SKM-1 treated with dmso at 0.1 percent for 144 hours (cell line): ENCODE measurements around the gene SLC7A6OS.

Experiments
- DNase-seq: peaks from one replicate; lab custom pipeline; 2025; ENCODE audit not compliant: unreplicated experiment; lab: John Stamatoyannopoulos, UW

Gene SLC7A6OS

DNA sequence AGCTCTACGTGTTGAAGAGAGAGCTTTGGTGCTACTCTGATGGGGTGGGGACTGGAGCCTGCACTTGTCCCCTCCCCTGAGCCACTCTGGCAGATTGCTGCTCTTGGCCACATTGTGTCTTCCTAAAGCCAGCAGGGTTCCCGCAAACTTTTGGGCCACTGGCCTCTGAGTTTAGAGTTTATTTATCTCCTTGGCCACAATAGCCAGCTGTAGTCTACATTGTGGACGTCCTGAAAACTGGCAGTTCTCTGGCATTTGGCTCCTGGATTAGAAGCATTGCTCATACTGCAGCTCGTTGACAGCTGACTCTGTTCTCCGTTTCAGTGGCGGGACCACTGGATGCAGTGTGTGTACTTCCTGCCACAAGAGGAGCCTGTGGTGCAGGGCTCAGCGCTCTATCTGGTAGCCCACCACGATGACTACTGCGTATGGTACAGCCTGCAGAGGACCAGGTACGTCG is 34.6 kb upstream of the SLC7A6OS start:
- no peak for DNase-seq

DNA sequence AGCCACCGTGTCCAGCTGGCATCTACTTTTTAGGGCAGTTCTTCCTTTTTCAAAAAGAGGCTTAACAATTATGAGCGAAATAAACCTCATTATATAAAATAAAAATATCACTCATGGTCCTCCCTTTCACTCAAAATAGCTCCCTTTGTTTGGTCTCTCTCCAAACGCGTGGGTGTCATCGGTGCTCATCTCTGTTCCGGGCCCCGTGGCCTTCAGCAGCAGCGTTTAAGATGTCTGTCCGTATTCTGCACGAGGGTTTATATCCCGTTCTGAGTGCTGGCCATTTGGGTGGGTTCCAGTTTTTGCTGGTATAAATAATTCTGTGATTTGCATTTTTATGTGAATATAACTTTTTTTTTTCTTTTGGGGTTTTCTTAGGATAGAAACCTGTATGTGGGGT is 33.5 kb upstream of the SLC7A6OS start:
- DNase-seq: no peak

DNA sequence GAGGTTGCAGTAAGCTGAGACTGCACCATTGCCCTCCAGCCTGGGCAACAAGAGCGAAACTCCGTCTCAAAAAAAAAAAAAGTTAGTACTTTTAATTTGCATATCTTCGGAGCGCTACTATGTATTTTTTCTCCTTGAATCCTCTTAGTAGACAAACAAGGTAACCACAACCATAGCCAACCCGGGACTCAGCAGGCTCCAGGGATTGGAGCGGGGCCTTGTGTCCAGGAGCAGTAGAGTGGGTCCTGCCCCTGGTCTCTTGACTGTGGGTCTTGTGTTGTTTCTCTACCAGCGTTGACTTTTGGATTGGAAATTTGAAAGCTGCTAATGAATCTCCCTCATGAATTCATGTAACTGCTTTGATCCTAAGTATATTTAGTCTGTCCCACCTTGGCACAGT is 32.4 kb upstream of the SLC7A6OS start:
- DNase-seq: no peak

DNA sequence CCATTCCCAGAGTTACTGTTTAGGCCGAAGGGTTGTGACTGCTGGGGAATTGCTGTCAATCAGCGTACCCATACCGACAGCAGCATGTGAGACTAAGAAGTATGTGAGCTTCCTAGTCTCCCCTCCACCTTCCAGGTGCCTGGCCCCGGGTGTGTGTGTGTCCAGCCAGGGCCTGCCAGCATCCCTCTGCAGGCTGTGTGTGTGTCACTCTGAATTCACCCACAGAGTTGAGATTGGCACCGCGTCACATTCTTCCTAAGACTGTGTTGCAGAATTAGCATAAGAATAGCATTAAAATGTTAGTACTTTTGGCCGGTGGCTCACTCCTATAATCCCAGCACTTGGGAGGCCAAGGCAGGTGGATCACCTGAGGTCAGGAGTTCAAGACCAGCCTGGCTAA is 31.9 kb upstream of the SLC7A6OS start:
- no peak for DNase-seq

DNA sequence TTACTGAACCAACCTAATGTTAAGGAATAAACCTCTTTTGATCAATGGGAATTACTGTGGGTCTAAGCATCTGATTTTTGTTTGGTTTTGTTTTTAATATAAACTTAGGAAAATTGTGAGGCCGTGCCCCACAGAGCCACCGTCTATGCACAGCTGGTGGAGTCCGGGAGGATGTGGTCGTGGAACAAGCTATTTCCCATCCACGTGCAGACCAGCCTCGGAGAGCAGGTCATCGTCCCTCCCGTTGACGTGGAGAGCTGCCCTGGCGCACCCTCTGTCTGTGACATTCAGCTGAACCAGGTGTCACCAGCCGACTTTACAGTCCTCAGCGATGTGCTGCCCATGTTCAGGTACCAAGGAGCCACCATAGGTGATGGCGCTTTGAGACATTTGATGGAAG is 28.5 kb upstream of the SLC7A6OS start:
- no peak for DNase-seq

DNA sequence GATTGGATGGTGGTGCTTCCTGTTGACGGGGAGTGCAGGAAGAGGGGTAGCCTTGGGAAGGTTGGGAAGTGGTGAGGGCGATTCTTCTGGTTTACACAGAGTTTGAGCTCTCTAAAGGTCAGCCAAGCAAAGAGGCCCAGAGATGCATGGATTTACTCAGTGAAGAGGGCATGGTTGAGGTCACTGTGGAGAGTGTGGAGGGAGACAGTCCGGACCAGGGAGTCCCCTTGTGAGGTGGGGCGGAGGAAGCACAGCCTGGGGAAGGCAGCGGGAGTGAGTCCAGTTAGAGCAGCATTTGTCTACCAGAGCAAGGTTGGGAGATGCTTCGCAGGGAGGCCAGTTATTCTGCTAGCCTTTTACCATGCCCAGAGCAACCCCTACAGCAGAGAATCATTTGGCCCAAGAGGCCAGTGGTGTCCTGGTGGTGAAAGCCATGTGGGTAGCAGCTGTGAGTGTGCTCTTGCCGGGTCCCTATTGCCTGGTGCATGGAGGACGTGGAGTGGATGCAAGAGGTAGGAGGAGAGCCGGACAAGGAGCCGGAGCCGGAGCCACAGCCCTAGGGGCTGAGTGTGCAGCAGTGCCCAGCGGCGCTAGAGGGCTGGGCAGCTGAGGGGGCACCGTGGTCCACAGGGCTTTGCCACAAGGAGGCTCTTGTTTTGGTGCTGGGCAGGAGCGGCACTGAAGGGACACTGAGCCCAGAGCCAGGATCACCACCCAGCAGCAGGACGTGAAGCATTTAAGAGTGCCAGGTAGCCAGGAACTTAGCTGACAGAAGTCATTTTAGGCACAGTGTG is 27.8 kb upstream of the SLC7A6OS start:
- DNase-seq: no peak

DNA sequence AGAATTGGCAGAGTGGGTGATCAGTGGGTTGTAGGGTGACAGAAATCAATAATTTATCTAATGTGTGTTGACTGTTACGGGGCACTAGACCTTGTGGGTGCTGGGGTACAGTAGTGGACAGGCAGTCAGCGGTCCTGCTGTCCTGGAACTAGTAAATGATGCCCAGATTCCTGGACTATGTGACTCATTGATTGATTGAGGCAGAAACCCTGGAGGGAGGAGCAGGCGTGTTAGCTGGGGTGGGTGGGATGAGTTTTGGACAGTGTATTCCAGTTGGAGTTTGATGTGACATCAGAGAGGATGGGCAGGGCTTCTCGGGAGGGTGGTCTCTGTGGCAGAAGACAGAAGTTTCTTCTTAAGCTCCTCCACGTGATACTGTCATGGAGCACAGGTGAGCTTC is 24.4 kb upstream of the SLC7A6OS start:
- no peak for DNase-seq

DNA sequence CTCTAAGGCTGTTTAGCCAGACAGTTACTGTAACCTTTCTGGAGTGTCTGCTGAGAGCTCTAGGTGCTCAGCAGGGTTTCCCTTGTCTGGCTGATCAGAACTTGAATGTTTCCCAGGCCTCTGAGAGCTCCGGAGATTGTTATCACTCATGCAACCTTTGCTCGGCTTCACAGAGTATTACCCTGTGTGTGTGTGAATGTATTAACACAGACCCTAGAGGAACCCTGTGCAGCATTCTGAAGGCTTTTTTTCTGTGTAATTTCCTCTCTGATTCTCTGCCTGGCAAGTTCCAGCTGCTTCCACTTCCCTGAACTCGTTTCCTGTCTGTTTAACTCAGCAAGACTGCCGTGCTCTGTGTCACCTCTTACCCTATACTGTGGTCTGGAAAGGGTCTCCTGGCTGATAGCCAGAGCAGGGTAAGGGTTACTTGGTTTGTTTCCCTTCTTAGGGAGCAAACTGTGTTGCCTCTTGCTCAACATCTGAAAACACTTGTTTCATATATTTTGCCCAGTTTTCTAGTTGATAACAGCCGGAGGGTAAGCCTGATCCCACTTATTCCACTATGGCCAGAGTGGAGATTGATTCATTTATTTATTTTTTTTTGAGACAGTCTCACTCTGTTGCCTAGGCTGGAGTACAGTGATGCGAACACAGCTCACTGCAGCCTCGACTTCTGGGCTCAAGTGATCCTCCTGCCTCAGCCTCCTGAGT is 21.8 kb upstream of the SLC7A6OS start:
- peak; percentile 96 for DNase-seq

DNA sequence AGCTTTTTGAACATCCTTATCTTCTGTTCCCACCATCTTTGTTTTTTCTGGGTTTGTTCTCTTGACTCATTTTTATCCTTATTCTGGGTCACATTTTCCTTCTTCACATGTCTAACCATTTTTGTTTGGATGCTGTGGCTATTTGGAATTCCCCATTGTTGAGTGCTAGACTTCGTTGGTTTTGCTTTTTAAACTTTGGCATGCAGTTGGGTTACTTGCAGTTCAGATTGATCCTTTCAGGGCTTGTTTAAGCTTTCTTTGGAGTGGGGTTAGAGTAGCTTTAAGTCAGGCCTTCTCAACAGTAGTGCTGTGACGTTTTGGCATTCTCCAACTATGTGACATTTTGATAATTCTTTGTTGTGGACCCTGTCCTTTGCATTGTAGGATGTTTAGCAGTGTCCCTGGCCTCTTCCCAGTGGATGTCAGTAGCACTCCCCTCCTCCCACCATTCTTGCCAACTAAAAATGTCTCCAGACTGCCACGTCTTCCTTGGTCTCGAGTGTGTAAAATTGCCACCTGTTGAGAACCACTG is 21.2 kb upstream of the SLC7A6OS start:
- no peak for DNase-seq

DNA sequence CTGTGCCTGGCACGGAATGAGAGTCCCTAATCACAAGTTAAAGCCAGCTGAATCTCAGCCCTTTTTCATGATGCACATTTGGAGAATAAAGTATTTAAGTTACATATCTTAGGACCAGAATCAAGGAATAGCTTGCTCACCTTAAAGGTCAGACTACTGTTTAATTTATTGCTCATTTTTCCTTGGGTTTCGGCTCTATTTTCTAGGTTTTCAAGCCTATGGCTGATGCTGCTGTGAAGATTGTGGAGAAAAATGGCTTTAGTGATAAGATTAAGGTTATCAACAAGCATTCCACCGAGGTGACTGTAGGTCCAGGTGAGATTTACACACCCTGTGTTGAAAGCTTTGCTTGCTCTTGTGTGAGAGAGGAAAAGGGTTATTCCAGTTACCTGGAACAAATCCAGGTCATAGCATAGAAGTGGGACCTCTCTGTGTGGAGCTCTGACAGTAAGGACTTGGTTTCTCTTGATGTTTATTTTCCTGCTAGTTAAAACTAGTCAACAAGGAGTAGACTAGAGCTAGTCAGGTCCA is 18.2 kb upstream of the SLC7A6OS start:
- no peak for DNase-seq

DNA sequence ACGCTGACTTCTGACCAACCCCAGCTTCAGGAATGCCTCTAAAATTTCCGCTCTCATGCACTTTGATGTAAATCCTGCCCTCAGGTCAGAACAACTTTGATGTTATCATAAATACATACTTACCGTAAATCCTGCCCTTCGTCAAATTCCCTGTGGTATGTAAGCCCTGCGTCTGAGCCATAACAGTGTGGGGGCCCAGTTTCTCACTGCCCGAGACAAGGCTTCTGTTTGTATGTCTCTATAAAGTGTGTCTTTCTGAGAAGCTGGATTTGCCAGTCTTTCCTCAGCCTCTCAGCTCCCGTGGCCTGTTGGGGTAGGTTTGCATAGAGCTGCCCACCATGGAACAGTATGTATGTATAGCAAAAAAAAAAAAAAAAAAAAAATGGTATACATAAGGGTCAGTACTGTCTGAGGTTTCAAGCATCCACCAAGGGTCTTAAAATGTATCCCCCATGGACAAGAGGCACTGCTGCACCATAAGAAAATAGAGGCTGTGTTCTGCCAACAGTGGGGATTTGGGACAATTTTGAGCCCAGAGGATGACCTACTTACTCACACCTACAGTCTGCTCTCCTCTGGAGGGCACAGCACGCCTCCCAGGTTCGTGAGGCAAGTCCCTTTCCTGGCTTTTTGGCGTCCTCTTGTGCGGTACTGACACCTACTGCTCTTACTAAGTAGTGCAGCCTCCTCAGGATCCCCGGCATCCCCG is 17.6 kb upstream of the SLC7A6OS start:
- peak; percentile 70 for DNase-seq

DNA sequence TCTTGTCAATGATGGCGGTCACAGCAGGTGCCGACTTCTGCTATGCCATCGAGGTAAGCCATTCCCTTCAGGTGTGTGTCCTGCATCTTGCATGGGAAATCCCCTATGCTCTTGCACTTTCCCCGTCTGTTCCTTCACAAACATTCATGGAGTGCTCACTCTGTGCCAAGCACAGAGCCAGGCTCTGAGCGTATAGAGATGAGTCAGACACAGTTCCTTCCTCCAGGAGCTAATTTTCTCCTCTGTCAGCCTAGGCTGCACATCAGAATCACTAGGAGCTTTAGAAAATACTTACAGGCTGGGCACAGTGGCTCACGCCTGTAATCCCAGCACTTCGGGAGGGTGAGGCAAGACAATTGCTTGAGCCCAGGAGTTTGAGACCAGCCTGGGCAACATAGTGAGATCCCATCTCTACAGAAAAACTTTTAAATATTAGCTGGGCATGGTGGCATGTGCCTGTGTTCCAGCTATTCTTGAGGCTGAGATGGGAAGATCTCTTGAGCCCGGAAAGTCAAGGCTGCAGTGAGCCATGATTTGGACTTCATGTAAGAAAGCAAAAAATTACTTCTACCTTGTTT is 14.1 kb upstream of the SLC7A6OS start:
- DNase-seq: no peak

DNA sequence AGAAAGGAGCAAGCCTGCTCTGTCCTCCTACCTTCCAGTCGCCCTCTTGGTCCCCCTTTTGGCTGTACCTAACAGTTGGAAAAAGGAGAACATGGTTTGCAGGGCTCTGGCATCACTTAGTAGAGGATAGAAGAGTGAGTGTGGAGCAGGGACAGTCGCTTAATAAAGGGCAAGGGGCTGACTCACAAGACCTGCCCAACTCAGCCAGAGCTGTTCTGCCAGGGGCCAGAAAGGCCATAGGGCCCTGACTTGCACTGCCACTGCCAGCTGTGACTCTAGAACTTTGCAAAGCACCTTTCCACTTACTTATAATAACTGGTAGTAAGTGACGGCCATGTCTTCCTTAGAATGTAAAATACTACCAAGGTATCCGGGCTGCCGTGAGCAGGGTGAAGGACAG is 13.6 kb upstream of the SLC7A6OS start:
- DNase-seq: no peak

DNA sequence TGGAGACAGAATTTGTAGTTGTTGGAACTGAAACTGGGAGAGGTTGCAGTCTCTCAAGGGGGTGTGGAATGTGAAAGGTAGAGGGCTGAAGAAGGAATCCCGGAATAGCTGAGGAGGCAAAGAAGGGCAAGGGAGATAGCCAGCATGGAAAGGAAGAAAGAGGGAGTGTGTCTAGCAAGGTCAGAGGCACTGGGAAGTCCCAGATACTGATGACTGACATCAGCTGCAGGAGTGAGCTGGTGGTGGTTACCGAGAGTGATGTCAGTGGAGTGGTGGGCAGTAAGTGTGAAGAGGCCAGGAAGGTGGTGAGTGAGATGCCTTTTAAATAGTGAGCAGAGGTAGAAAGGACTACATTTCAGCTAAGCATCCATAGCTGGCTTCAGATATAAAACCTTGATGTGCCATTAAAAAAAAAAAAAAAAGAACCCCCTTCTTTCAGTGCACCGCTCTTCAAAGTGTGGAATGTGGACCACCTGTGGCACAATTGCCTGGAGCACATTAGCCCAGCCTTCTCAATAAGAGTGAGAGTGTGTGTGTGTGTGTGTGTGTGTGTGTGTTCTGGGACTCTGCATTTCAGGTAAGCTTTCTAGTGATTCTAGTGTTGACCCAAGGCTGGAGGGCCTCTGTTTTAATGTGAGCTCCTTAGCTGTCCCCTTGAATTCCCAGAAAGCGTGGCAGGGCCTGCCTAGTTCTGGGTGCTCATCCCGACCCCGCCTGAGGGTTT is 8.6 kb upstream of the SLC7A6OS start:
- DNase-seq: no peak

DNA sequence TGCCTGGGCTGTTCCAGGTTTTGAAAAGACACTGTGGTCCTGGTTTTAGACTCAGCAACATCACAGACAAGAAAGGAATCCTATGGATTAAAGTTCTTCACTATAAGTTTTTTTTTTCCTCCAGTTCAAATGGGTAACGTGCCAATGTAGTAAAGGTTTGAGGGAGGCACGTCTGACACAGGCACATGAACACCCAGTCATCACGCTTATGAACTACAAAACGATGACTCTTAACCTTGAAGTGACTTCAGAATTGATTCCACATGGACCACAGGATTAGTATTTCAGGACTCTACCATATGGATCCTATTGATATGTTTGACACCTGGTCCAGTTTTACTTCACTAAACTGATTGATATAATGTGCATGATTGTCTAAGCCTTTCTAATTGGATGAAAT is 2.4 kb upstream of the SLC7A6OS start:
- DNase-seq: no peak

DNA sequence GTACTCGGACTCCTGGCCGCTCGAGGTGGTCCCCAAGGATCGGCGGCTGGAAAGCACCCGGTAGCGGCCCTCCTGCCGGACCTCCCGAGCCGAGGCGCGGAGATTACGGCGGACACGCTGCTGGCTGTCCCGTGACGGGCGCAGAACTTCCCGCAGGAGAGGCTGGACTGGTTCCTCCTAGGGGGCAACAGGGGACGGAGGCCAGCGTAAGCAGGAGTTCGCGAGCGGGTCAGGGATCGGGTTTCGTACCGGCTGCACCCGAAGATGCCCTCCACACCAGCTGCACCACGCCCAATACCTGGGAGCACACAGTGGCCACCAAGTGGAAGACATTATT is 341 bp downstream of the SLC7A6OS start:
- DNase-seq: no peak

DNA sequence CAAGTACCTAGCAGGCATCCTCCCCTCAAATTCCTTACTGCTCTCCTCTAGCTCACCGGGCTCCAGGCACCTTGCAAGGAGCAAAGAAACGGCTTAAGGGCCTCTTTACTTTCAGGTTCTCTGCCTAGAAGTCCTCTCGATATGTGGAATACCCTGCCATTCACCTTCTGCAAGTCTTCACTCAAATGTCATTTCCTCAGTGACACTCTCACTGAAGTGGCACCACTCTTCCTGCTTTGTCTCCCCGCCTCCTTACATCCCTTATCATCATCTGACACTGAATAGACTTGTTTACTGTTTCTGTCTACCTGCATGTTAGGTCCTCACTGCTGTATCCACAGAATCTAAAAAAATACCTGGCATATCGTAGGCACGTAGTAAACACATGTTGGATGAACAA is 947 bp downstream of the SLC7A6OS start:
- DNase-seq: no peak

DNA sequence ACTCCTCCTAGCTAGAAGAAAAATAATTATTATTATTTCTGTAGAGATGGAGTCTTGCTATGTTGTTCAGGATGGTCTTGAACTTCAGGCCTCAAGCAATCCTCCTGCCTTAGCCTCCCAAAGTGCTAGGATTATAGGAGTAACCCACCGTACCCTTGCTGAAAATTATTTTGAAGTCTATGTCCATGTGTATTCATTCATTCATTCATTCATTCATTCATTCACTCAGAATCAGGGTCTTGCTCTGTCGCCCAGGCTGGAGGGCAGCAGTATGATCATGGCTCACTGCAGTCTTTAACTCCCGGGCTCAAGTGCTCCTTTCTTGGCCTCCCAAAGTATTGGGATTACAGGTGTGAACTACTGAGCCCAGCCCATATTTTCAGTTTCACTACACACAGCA is 4.1 kb downstream of the SLC7A6OS start:
- DNase-seq: no peak

DNA sequence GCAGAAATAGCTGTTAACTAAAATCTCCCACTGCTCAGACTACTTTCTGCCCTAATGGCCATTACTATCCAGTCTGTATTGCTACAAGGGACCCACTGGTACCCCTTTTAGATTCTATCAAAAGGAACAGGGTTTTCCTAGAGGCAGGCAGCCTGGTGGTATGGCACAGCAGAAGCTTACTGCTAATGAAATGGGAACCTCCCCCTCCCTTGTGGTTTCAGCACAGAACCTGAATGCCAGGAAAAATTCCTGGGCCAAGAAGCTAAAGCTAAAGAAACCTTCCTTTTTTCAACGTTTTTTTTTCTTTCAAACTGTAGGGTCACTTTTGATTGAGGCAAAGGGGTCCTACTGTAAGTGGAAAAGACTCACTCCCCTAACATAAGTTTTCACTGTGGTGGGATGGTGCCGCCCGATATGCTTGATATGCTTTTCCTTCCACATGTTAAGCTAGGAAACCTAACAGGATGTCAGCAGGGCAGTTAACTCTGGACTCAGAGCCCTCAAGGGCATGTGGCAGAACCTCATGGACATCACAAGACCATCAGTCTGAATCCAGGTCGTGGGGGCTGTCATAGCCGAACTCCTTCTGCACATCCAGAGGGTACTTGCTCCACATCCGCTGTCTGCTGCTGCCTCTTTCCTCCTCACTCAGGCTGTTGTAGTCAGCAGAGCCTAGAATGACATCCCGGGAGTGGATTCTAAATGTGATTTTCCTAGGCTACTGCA is 9.8 kb downstream of the SLC7A6OS start:
- no peak for DNase-seq
